ENCODE data around the gene ASPRV1.

The ASPRV1 gene

DNA sequence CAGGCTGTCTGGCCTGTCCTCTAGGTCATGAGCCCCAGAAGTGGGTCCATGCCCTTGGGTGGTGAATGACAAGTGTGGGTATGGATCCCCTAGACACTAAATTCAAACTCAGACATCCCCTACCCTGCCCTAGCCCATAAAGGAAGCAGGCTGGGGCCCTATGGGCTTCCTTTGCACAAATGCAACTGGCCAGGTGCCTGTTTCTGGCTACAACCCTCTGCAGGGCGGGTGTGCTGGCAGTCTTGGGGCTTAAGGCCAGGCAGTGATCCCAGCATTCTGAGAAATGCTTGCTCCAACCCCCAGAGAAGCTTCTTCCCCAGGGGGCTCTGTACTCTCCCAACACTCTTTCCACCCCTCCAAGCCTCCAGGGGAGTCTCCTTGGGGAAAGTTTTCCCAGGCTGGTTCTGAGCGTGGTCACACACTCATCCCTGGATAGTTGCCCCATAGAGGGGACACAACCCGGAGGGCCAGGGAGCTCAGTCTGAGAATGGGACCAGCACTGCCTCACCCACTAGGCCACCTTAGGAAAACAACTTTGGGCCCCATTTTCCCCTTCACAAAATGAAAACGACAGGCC, 16.6 kb upstream of the ASPRV1 start:
- TF ChIP-seq, protein P1, sequence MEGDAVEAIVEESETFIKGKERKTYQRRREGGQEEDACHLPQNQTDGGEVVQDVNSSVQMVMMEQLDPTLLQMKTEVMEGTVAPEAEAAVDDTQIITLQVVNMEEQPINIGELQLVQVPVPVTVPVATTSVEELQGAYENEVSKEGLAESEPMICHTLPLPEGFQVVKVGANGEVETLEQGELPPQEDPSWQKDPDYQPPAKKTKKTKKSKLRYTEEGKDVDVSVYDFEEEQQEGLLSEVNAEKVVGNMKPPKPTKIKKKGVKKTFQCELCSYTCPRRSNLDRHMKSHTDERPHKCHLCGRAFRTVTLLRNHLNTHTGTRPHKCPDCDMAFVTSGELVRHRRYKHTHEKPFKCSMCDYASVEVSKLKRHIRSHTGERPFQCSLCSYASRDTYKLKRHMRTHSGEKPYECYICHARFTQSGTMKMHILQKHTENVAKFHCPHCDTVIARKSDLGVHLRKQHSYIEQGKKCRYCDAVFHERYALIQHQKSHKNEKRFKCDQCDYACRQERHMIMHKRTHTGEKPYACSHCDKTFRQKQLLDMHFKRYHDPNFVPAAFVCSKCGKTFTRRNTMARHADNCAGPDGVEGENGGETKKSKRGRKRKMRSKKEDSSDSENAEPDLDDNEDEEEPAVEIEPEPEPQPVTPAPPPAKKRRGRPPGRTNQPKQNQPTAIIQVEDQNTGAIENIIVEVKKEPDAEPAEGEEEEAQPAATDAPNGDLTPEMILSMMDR (IDR thresholded peaks at IDR 0.05; ENCODE audit: low read depth, low read length) = no peak

DNA sequence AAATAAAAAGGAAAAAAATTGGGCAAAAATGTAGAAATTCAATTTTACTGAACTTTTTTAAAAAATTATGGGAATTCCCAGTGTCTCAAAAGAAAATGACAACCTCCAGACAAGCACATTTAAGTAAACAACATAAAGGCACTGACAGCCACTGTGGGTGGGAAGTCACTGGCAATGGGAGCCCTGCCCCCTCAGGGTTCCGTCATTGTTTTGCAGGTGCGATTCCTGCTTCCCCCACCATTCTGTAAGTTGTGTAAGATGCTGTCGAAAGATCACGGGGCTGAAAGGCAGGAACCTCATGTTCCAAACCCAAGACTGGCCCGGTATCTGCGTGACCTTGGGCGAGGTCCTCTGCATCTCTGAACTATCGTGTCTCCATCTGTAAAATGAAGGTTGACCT, 15.8 kb upstream of the ASPRV1 start:
- H3K4me3 ChIP-seq (ENCODE audit: low read depth, low read length) = no peak overlapping the region
- TF ChIP-seq, protein P1 (IDR thresholded peaks at IDR 0.05; ENCODE audit: low read depth, low read length) = no peak

More for the DNA sequence above, 16.6 kb upstream of the ASPRV1 start:
- no peak overlapping the region for H3K4me3 ChIP-seq (ENCODE audit: low read depth, low read length)

DNA sequence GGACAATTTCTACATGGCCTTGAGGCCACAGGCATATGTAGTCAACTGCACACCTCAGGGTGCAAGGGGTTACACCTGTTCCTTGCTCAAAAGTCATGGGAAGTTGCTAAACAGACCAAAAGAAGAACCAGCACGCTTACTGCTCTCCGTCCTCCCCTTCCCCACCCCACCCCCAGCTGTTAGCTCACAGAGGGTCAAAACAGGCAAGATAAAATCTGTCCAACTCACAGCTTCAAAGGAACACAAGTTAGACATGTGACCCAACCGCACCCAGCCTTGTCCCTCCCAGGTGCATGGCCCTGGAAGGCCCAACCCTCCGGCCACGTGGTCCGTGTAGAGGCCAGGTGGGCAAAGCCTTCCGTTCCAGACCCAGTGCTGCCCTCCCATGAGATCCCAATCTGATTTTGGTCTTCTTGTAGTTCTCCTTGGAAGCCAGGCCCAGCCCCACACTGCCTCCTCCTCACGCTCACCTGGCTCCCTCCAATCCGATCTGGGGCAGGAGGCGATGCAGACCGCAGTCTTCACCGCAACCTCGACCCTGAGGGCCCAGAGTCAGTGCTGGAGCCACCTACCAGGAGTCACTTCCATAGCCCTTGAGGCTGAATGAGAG, 14.5 kb upstream of the ASPRV1 start:
- TF ChIP-seq, protein P1 (IDR thresholded peaks at IDR 0.05; ENCODE audit: low read depth, low read length) = no peak
- H3K4me3 ChIP-seq (ENCODE audit: low read depth, low read length) = no peak overlapping the region

DNA sequence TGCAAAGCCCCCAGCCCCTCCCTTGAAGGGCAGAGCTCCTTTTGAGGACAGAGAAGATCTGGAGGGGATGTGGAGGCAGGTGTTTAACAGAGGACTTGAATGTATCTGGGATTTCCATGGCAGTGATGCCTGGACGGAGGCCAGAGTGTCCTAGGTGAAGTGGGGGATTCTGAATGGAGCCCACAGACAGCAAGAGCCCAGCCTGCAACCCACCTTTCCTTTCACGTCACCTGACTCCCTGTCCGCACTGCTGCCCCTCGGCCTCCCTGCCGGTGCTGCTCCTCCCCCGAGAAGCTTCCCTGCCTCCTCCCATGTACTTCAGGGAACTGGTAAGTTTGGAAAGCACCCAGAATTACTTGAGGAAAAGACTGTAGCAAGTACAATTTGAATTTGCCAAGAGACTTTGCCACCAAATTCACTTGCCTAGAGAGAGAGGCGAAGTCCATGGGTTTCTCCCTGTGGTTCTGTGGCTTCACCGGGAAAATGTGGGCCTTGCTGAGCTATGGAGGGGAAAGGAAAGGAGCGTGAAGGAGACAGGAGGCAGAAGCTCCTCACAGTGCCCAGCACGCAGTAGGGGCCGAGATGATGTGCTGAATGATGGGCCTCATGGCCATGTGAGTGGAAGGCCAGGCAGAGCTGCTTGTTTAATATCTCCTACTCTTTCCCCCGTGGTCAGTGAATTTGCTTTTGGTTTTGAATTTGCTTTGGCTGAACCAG, 13.9 kb upstream of the ASPRV1 start:
- TF ChIP-seq, protein P1 (IDR thresholded peaks at IDR 0.05; ENCODE audit: low read depth, low read length) = no peak
- no peak overlapping the region for H3K4me3 ChIP-seq (ENCODE audit: low read depth, low read length)

DNA sequence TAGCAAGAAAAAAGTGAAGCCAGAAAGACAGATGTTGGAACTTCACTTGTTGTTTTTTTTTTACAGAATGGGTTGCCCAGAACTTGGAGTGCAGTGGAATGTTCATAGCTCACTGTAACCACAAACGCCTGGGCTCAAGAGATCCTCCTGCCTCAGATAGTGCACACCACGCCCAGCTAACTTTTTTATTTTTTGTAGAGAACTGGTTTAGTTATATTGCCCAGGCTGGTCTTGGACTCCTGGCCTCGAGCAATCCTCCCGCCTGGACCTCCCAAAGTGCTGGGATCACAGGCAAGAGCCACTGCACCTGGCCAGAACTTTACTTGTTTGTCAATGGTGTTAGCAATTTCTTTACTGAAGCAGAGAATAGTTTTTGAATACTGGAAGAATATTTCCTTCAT, 11.9 kb upstream of the ASPRV1 start:
- TF ChIP-seq, protein P1 (IDR thresholded peaks at IDR 0.05; ENCODE audit: low read depth, low read length) = no peak
- H3K4me3 ChIP-seq (ENCODE audit: low read depth, low read length) = no peak overlapping the region

DNA sequence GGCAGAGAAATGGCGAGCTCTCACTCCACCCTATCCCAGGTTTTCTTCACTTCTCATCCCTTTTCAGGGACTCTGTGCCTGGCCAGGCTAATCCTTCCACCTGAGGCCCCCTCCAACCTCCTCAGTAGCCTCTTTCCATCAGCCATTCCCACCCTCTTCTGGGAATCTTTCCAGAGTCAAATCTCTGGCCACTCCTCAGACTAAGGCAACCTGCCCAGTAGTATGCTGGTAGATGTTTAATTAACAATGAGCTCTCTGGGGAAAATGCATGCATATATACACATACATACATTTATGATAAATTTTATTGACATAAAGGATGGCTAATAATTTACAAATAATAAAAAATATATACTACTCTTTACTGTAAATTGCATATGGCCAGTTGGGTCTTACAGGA, 11.4 kb upstream of the ASPRV1 start:
- H3K4me3 ChIP-seq (ENCODE audit: low read depth, low read length) = no peak overlapping the region
- TF ChIP-seq, protein P1 (IDR thresholded peaks at IDR 0.05; ENCODE audit: low read depth, low read length) = no peak

DNA sequence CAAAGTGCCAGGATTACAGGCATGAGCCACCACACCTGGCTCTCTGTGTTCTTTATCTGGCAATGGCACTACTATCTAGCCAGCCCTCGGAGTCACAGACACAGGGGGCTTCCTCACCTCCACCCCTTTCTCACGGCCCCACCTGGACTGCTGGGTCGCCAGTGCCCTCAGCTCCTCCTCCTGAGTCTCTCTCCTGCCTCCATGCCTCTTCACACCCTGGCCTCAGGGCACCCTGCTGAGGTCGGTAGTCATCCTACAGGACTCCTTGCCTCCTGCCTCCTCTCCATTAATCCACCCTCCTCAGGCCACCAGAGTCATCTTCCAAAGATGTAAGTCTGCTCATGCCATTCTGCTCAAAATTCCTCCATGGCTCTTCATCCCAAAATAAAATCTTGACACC, 8.6 kb upstream of the ASPRV1 start:
- H3K4me3 ChIP-seq (ENCODE audit: low read depth, low read length) = no peak overlapping the region
- TF ChIP-seq, protein P1 (IDR thresholded peaks at IDR 0.05; ENCODE audit: low read depth, low read length) = no peak

All from WI38 (cell line).